GM19043 (cell line): ENCODE results near the gene UBE2Q2.

ENCODE experiments used
- ATAC-seq: cut with Tn5 transposase; IDR thresholded peaks from one replicate; pipeline ENCODE4 v1.9.1; 2021; ENCODE audit warnings: low read depth; ENCODE audit not compliant: unreplicated experiment

UBE2Q2 gene

GRCh38 chr15:75921732-75922703, 78.8 kb downstream of the UBE2Q2 start:
- ATAC-seq: no peak

- no peak for ATAC-seq
Observed at GRCh38 chr15:75923756-75924155, 80.5 kb downstream of the UBE2Q2 start.

- ATAC-seq: no peak
Observed at GRCh38 chr15:75924576-75924975, 81.3 kb downstream of the UBE2Q2 start.

- ATAC-seq: no peak
Observed at GRCh38 chr15:75925440-75925839, 82.2 kb downstream of the UBE2Q2 start.

- ATAC-seq: no peak
Observed at GRCh38 chr15:75926931-75927330, 83.7 kb downstream of the UBE2Q2 start.

GRCh38 chr15:75927601-75928000, 84.4 kb downstream of the UBE2Q2 start:
- ATAC-seq: no peak

- no peak for ATAC-seq
Observed at GRCh38 chr15:75928680-75929608, 85.7 kb downstream of the UBE2Q2 start.

- ATAC-seq: no peak
Observed at GRCh38 chr15:75929799-75930565, 86.7 kb downstream of the UBE2Q2 start.

- ATAC-seq: no peak
Observed at GRCh38 chr15:75930866-75931265, 87.6 kb downstream of the UBE2Q2 start.

GRCh38 chr15:75942464-75942863, 99.2 kb downstream of the UBE2Q2 start:
- ATAC-seq: no peak

GRCh38 chr15:75943246-75943645, 100.0 kb downstream of the UBE2Q2 start:
- ATAC-seq: no peak

GRCh38 chr15:75943713-75944215, 100.5 kb downstream of the UBE2Q2 start:
- no peak for ATAC-seq

- no peak for ATAC-seq
Observed at GRCh38 chr15:75945953-75946352, 102.7 kb downstream of the UBE2Q2 start.

- ATAC-seq: no peak
Observed at GRCh38 chr15:75947092-75947491, 103.8 kb downstream of the UBE2Q2 start.

GRCh38 chr15:75948761-75949296, 105.6 kb downstream of the UBE2Q2 start:
- no peak for ATAC-seq
